Ureter (tissue), 1 donor: Measurements from ENCODE around the gene CUX1. TPM values are rescaled to one million over a fixed set of nuclear protein-coding genes. Genes with fewer than 3 reads are reported as not detected.
A peak's percentile ranks its signal among the peaks of the same experiment; 100 is the strongest.
"Not testable (repeated sequence)": the region's sequence is repeated elsewhere in the genome, so short reads cannot be mapped to it uniquely, and the experiment has no call there.

Experiments used
- DNase-seq: peaks from one replicate; pipeline ENCODE4 v3.0.0-alpha.2; 2020; ENCODE audit warnings: low spot score
- total RNA-seq: library from RNA; stranded (reverse); gene quantifications from one replicate; pipeline ENCODE4 v1.2.4, GENCODE V29; 2023
- donor health status: DM: yes; HTN: yes; CAD: no.

The CUX1 gene
- total RNA-seq, 1 donor from 2014 or later, result 103 TPM

DNA sequence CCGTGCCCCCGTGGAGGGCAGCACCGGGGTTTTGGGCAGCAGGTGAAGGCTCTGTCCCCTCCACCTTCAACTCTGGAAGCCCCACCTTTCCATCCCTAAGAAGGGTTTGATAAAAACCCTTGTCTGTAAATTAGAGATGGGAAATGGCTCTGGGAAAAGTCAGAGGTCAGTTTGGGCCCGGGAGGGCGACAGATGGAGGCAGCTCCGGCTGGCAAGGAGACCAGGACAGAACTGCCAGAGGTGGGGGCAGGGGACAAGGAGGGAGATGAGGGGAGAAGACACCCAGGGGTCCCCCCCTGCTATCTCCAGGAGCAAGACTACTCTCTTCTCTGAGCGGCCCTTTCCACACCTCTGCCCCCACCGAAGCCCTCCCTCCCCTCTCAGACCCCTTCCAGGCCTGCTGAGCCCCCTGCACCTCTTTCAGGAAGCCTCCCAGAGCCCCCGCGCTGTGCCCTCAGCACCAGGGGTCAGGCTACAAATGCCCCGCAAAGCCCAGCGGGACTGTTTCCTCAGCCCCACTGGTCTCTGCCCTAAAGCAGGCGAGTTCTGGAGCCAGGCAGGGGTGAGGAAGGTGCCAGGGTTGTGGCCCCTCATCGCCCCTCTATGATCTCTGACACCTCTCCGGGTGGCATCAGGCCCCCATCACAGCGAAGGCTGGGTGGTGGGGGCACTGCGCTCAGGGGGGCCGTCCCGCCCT is 468.3 kb downstream of the CUX1 start:
- DNase-seq, result peak; percentile 44

DNA sequence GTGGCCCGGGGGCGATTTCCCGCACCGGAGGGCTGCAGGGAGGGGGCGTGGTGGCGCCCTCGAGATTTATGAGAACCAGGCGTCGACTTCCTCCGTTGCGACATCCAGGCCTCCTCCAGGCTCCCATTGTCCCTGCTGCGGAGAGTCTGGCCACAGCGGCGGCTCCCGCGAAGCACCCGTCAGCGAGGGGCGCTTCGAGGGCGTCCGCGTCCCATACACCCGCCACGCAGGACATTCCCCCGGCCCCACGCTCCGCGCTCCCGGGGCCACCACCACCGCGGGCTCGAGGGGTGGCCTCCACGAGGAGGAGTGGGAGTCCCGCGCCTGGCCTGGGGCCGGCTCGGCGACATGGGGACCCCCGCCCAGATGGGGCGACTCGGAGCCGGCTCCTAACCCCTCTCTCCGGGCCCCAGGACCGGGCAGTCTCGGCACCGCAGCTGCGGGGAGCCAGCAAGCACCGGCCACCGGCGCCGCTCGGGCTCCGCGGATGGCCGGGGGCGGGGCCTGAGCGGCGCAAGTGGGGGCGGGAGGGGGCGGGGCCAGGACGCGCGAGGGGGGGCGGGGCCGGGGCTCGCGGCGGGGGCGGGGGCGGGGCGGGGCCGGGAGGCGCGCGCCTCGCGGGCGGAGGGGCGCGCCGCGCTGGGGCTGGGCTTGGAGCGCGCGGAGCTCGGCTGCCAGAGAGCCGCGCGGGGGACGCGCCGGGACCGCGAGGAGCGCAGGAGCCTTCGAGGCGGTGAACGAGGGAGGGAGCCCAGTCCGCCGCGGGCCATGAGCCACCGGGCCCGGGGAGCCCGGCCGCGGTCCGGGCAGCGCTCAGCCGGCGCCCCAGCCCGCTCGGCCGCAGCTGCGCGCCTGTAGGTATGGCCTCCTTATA is 469.0 kb downstream of the CUX1 start, which contains the start of gene SH2B2:
SH2B2 (plus strand) TSS at position 632 of the 874 bp plus-strand sequence. CDS start 13,683 bp downstream, outside the sequence.
- DNase-seq, result peak; percentile 75

DNA sequence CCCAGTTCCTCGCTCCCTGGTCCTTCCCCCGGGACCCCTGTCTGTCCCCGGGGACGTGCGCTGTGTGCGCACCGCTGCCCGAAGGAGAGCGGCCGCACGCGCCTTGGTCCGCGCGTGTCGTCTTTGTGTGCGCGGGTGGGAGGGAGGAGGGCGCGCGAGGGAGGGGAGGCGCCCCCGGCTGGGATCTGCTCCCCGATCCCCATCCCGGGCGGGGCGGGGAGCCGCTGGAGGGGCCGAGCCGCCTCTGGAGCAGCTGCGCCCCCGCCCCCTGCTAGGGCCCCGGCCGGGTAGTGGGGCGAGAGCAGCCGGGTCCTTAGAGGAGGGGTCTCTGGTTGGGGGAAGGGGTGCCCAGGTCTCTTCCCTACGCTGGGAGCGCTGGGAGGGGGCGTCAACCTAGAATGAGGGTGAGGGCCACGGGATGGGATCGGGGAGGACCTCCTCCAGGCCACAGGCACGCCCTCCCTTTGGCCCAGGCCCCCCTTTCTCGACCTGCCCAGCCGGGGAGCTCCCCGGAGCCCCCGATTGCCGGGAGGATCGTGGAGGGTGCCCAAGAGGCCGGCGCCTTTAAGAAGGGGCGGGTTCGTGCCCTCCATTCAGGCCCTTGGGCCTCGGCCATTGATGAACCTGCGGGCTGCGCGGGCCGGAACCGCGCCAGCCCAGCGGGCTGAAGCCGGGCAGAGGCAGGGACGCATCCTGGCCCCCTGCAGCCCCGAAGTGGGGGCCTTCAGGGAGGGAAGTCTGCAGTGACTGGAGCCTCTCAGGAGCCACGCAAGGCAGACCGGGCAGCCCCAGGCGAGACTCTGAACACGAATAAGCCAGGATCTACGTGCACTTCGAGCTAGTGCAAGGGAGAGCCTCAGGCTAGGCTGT is 469.9 kb downstream of the CUX1 start:
- no peak for DNase-seq

DNA sequence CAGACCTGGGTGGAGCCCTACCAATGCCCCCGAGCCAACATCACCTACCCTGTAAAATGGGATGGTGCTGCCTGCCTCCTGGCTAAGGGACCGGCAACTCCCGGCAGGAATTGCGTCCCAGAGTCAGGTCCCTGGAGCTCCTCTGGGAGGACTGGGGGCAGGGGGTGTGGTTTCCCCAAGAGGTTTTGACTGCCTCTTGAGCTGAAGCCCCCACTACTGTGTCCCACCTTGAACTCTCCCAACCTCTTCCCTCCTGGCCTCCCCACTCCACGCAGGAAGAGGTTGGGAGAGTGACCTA is 470.5 kb downstream of the CUX1 start:
- no peak for DNase-seq

DNA sequence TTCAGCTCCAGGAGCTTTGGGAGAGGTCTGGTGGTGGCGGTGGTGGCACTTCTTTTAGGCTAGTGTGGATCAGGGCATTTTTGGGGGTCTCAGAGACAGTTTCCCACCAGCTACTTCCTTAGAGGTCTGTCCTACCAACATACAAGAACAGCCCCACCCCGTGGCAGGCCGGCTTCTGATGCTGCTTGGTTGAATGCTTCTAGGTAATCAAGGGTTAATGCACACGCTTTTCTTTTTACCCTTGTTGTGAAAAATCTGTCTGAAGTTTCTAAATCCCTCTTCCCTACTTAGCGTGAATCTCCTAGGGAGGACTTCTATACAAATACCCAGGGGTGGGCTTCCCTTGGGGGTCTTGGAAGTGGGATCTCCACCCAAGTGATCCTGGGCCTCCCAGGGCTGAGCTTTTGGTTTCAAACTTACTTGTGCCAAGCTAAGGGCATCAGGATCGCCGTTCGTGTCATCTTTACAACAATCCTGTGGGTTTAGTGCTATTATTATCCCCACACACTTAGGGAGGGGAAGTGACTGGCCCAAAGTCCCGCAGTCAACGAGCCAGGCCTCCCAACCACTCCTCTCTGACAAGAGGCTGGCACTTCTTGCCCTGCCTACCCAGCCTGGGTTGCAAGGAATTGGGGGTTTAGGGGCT is 471.0 kb downstream of the CUX1 start:
- no peak for DNase-seq

DNA sequence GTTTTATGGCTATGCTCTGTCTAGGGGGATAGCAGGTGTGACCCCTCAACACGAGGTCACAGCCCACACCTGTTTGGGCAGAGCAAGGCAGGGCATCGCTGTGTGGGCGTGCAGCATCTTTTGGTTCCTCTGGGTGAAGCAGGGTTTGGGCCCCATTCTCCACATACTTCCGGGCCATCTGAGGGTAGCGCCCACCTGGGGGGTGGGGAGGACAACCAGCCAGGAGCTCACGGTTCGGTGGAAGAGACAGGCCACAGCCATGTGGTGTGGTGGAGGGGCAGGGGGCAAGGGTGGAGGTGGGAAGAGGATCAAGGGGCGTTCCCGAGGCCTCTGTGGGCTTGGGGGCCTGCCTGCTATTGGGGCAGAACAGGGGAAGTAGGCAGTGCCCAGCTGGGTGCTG is 471.6 kb downstream of the CUX1 start:
- no peak for DNase-seq

DNA sequence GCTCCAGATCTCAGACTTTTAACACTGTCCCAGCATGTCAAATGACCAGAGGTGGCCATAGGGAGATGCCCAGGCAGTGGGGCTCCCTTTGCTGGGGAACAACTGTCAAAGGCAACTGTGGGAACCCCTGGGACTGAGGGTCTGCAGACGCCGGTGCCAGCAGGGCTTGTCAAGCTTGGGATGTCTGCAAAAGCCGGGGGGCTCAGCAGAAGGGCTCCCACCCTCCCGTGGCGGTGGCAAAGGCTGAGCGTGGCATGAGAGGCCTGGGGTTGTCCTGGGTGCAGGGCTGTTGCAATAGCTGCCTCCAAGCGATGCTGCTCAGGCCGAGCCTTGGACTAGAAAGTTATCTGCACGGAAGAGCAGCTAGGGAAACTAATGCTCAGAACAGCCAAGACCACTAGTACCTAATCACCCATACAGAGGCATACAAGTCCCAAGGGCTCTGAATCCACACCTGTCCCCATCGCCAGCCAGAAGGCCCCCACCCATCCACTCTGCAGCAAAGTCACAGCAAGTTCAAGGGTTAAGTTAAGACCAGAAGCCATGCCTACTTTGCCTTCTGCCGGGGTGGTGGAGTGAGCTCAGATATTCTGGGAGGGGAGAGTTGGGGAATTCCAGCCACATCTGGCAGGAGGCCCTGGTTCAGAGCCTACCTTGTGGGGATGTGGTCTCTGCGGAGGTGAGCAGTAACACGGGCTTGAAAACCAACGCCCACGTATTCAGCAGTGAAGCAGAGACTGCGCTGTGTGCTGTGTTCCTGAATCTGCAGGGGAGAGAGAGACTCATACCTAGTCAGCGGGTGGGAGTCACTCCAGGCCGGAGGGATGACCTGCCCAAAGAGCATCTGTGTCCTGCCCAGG is 473.9 kb downstream of the CUX1 start:
- no peak for DNase-seq

DNA sequence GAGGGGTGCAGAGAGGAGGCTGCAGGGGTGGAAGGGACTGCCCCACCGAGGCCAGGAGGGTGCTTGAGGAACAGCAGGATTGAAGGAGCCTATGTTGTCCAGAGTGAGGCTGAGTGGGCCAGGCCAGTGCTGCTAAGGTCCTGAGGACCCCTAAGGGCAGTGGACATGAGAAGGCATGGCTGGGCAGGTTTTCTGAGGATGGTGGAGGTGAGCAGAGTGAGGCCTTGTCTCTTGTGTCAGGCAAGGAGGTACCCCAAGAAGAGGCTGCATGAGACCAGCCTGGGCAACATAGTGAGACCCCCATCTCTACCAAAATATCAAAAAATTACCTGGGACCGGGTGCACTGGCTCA is 474.5 kb downstream of the CUX1 start:
- DNase-seq, result no peak

DNA sequence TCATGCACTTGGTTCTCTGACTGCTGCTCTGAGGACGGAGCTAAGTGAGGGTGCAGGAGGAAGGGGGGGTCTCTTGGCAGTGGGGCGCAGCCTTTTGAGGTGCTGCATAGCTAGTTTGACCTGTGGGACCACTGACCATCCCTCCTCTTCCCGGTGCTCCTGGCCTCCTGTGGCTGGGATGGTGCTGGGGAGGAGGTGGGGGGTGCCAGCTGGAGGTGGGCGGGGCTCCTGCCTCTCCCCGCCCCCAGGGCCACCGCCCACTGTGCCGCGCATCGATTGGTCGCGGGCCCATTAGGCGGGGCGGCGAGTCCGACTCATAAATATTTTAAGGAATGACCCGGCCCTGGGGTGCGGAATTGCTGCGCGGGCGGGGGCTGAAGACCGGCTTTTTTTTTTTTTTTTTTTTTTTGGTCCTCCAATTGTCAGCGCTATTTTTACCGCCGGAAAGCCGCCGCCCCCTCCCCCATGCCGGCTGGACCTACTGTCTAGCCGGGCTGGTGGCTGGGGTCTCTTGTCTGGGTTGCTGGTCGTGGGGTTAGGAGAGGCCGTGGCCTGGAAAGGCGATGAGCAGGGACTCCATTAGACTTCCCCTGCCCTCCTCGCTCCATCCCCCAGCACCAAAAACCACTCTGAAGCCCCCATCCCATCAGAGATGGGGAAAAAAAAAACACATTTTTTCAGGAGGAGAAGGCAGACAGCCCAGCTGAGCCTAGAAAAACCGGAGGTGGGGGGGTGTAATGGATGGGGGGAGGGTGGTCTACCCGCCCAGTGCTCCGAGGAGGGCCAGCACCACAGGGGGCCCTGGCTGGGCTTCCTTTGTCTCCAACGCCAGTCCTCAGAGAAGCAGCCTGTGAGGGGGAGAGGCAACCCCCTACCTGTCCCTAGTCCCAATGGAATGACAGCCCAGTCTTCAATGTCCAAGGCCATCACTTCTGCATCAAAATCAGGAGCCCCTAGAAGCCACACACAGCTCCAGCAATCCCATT is 475.7 kb downstream of the CUX1 start:
- no peak for DNase-seq

DNA sequence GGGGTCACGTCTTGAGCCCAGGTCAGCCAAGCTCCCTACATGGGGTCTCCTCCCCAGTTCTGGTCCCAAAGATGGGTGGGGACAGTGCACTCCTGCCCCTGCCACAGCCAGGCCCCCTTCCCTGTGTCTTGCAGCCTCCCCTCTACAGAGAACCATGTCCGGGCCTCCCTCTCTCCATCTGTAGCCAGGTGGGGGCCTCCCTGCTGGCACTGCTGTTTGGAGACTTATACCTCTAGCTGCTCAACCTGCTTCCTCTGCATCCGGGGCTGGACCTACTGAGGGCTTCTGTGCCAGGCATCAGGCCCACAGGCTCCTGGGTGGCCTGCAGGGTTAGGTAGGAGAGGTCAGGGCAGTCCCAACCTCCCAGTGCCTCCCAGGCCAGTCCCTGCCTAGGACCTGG is 477.2 kb downstream of the CUX1 start:
- no peak for DNase-seq

DNA sequence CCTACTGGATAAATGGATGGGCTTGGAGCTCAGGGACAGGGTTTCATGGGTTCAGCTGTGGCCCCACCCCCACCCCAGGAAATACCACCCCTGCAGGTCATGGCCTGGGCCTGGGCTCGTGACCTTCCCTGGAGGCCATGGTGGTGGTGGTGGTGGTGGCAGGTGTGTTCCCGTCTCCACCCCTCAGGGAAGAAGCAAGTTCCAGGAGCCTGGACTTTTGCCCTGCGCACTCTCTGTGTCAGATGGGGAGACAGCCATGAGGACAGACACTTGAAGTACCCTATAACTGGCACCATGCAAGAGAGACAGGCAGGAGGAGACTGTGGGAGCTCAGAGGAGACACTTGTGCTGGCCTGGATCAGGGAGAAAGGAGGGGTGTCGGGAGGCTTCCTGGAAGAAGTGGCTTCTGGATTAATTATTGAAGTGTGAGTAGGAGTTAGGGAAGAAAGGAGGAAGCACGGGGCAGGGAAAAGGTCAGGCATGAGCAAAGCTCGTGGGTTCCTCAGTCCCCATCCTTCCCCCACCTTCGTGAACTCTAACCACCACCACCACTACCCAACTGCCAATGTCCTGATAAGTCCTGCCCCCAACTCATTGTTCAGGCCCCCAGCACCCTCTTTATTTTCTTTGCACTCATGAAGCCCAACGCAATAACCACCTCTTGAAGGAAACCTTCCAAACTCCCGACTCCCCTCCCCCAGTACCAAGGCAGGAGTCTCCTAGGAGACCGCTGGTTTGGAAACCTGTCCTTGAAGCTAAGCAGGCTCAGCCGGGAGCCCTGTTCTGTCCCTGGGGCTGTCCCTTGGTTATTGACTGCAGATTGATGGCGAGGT is 478.1 kb downstream of the CUX1 start:
- DNase-seq, result no peak

DNA sequence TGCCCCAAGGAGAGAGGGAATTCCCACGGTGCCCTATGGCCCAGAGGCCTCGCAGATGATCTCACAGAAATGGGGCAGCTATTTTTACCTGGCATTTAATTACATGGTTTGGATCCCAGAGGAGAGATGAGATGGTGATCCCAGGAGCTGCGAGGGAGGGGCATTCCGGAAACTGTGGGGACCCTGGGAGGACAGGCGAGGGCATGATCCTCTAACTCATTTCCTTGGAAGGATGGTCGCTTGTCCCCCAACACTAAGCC is 478.7 kb downstream of the CUX1 start:
- DNase-seq, result no peak

DNA sequence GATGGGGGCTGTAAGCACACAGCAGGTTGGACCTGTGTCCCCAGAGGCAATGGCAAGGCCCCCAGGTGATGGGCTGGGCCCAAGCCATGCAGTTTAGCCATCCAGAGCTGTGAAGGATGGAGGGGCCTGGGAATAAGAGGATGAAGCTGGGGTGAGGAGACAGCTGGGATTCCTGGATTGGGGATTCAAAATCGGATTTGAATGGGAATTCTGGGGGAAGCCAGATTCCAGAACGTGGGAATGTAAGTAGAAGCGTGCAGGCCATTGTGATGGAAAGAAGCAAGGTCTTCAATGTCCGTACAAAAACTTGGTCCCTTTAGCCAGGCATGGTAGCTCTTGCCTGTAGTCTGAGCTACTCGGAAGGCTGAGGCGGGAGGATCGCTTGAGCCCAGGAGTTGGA is 479.1 kb downstream of the CUX1 start:
- no peak for DNase-seq

DNA sequence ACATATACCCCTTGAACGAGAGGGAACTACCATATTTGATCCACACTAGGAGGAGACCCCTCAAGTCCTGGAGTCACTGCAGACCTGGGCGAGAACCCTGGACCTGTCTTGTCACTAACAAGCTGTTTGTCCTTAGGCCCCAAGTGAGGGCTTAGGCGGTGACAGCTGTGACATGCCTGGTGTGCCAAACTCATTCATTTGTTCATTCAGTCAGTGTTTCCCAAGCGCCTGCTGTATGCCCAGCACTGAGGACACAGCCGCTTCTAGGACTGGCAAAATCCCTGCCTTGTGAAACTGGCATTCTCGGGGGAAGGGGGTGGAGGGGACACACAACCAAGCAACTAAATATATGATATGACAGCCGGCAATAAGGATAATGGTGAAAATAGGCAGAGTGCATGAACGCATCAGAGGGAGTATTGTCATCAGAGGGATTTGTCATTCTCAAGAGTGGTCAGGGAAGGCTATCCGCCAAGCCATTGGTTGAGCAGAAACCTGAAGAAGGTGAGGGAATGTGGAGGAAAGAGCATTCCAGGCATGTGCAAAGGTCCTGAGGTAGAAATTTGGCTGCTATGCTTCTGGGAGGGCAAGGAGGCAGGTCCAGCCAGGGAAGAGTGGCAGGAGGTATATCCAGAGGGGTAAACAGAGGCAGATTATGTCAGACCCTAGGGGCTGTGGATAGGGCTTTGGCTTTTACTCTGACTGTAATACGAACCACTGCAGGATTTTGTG is 480.2 kb downstream of the CUX1 start:
- DNase-seq, result no peak

DNA sequence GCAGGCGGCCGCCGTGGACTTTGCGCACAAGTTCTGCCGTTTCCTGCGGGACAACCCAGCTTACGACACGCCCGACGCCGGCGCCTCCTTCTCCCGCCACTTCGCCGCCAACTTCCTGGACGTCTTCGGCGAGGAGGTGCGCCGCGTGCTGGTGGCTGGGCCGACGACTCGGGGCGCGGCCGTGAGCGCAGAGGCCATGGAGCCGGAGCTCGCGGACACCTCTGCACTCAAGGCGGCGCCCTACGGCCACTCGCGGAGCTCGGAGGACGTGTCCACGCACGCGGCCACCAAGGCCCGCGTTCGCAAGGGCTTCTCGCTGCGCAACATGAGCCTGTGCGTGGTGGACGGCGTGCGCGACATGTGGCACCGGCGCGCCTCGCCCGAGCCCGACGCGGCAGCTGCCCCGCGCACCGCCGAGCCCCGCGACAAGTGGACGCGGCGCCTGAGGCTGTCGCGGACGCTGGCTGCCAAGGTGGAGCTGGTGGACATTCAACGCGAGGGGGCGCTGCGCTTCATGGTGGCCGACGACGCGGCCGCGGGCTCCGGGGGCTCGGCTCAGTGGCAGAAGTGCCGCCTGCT is 483.3 kb downstream of the CUX1 start:
- no peak for DNase-seq

DNA sequence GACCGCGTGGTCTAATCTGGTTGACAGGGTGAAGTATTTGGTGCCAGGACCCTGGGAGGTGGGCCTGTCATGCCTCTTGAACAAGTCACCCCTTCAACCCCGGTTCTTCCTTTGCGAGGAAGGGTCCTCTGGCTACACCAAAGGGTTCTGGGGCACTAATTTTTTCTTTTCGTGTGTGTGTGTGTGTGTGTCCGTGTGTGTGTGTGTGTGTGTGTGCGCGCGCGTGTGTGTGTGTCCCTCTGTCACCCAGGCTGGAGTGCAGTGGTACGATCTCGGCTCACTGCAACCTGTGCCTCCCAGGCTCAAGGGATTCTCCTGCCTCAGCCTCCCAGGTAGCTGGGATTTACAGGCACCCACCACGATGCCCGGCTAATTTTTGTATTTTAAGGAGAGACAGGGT is 483.9 kb downstream of the CUX1 start:
- not testable (repeated sequence) for DNase-seq

DNA sequence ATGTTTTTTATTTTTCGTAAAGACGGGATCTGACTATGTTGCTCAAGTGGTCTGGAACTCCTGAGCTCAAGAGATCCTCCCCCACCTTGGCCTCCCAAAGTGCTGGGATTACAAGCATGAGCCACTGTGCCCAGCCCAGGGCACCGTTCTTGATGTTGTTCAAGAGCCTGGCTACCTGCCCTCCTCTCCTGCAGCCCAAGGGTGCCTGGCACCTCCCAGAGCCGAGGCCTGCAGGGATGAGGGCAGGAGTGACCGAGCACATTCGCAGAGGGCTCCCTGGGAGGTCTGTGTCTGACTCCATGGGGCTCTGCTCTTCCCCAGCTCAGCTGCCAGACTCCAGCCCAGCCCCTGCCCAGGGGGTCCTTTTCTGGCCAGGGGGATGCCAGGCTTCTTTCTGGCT is 484.6 kb downstream of the CUX1 start:
- DNase-seq, result no peak
